Testis (tissue), 2 donors: ENCODE data around the gene NCOR2.

Experiments
- POLR2A ChIP-seq: fragments of 450-650 bp; IDR thresholded peaks from one replicate; pipeline ENCODE4 v1.6.1; 2017; ENCODE audit warnings: antibody characterized with exemption, mild to moderate bottlenecking, moderate library complexity
- TF ChIP-seq, protein P1 (sequence below), 3 experiments: fragments of 450-650 bp in 2 of 3; fragments of 200-600 bp in 1 of 3; sonication (generic) in 1 of 3; IDR thresholded peaks; one replicate each; pipeline ENCODE4 v1.5.1; 2016 to 2019; ENCODE audit warnings: antibody characterized with exemption in 3 of 3, mild to moderate bottlenecking in 2 of 3, moderate library complexity in 1 of 3

DNA sequence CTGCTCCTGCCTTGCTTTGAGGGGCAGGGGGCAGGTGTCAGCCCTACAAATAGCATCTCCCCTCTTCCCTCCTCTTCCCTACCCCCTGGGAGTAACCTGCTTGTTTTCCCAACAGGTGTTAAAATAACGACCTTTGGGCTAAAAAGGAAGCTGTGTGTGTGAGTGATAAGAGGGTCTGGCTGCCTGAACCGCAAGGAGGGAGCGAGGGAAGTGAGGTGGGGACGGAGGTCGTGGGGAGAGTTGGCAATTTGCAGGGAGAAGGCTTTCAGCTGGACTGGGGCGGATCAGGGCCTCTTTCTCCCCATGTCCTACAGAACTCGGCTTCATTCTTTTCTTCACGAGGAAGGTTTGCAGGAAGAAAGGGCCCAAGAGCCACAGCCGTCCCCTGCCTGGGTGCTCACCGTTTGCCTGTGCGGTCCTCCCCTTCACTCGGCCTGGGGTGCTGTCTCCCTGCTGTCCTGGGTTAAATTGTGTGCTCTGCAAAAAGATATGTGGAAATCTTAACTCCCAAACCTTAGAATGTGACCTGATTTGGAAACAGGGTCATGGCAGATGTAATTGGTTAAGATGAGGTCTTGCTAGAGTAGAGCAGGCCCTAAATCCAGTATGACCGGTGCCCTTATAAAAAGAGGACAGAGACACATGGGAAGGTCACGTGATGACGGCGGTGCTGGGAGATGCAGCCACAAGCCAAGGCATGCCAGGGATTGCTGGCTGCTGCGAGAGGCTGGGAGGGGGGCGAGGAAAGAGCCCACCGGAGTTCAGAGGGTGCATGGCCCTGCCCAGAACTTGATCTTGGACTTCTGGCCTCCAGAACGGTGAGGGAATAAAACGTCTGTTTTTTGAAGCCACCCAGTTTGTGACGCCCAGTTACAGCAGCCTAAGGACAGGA is 38.7 kb upstream of the NCOR2 start:
- TF ChIP-seq POLR2A: no peak
- TF ChIP-seq, protein P1, sequence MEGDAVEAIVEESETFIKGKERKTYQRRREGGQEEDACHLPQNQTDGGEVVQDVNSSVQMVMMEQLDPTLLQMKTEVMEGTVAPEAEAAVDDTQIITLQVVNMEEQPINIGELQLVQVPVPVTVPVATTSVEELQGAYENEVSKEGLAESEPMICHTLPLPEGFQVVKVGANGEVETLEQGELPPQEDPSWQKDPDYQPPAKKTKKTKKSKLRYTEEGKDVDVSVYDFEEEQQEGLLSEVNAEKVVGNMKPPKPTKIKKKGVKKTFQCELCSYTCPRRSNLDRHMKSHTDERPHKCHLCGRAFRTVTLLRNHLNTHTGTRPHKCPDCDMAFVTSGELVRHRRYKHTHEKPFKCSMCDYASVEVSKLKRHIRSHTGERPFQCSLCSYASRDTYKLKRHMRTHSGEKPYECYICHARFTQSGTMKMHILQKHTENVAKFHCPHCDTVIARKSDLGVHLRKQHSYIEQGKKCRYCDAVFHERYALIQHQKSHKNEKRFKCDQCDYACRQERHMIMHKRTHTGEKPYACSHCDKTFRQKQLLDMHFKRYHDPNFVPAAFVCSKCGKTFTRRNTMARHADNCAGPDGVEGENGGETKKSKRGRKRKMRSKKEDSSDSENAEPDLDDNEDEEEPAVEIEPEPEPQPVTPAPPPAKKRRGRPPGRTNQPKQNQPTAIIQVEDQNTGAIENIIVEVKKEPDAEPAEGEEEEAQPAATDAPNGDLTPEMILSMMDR (IDR thresholded peaks at IDR 0.05): no peak
